NCI-H69 (cell line): ENCODE results near the gene UCP2.

Experiments used
- DNase-seq: peaks from one replicate; lab custom pipeline; 2025; lab: John Stamatoyannopoulos, UW

The UCP2 gene

GRCh38 chr11:73982595-73982989, at the start of gene UCP2:
TSS of gene UCP2 (minus strand) at chr11:73982843. CDS start at chr11:73978378, 4,465 bp downstream.
- peak; percentile 98 for DNase-seq

GRCh38 chr11:74030723-74031676, 48.4 kb upstream of the UCP2 start:
- no peak for DNase-seq

- DNase-seq: no peak
Observed at GRCh38 chr11:74025467-74026166, 43.0 kb upstream of the UCP2 start.

- DNase-seq: no peak
Observed at GRCh38 chr11:74024261-74025029, 41.8 kb upstream of the UCP2 start.

GRCh38 chr11:74023276-74023675, 40.6 kb upstream of the UCP2 start:
- no peak for DNase-seq

GRCh38 chr11:74022546-74022945, 39.9 kb upstream of the UCP2 start:
- DNase-seq: no peak

GRCh38 chr11:74021998-74022397, 39.4 kb upstream of the UCP2 start:
- no peak for DNase-seq

- no peak for DNase-seq
Observed at GRCh38 chr11:74020539-74020938, 37.9 kb upstream of the UCP2 start.

- no peak for DNase-seq
Observed at GRCh38 chr11:74019860-74020259, 37.2 kb upstream of the UCP2 start.

- no peak for DNase-seq
Observed at GRCh38 chr11:74019104-74019738, 36.6 kb upstream of the UCP2 start.

GRCh38 chr11:74018331-74019005, 35.8 kb upstream of the UCP2 start:
- no peak for DNase-seq

- no peak for DNase-seq
Observed at GRCh38 chr11:74017631-74018030, 35.0 kb upstream of the UCP2 start.

GRCh38 chr11:74015919-74016684, 33.5 kb upstream of the UCP2 start:
- no peak for DNase-seq

- no peak for DNase-seq
Observed at GRCh38 chr11:74014880-74015279, 32.2 kb upstream of the UCP2 start.

- no peak for DNase-seq
Observed at GRCh38 chr11:74013141-74013540, 30.5 kb upstream of the UCP2 start.

- no peak for DNase-seq
Observed at GRCh38 chr11:74012074-74012809, 29.6 kb upstream of the UCP2 start.

- no peak for DNase-seq
Observed at GRCh38 chr11:74011360-74012073, 28.9 kb upstream of the UCP2 start.

- peak; percentile 33 for DNase-seq
Observed at GRCh38 chr11:74010306-74011300, 28.0 kb upstream of the UCP2 start.
